ENCODE measurements around the gene ROBO1.

ROBO1 gene

DNA sequence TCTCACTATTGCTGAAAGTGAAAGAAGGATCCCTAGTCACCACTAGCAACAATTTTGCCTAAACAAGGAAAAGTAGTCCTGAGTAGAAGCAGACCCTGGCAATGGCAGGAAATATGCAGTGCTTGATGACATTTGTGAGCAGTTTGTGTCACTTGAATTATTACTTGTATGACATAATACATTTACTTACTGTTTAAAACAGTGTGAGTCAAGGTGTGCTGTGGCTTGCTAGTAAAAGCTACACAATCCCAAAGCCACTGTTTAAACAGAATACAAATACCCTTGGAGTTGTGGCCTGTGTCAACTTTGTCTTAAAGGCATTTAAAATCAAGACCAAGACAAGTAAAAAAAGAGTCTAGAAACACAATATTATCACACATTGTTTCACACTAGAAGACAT is 775.4 kb downstream of the ROBO1 start:
- TF ChIP-seq, protein P1, sequence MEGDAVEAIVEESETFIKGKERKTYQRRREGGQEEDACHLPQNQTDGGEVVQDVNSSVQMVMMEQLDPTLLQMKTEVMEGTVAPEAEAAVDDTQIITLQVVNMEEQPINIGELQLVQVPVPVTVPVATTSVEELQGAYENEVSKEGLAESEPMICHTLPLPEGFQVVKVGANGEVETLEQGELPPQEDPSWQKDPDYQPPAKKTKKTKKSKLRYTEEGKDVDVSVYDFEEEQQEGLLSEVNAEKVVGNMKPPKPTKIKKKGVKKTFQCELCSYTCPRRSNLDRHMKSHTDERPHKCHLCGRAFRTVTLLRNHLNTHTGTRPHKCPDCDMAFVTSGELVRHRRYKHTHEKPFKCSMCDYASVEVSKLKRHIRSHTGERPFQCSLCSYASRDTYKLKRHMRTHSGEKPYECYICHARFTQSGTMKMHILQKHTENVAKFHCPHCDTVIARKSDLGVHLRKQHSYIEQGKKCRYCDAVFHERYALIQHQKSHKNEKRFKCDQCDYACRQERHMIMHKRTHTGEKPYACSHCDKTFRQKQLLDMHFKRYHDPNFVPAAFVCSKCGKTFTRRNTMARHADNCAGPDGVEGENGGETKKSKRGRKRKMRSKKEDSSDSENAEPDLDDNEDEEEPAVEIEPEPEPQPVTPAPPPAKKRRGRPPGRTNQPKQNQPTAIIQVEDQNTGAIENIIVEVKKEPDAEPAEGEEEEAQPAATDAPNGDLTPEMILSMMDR (IDR thresholded peaks at IDR 0.05; ENCODE audit: control insufficient read depth, insufficient read depth, low read depth, low read length, missing control alignments) = no peak
- no peak overlapping the region for H3K4me3 ChIP-seq (ENCODE audit: control insufficient read depth, low read depth, low read length)
- no peak for DNase-seq (ENCODE audit: low read depth)

DNA sequence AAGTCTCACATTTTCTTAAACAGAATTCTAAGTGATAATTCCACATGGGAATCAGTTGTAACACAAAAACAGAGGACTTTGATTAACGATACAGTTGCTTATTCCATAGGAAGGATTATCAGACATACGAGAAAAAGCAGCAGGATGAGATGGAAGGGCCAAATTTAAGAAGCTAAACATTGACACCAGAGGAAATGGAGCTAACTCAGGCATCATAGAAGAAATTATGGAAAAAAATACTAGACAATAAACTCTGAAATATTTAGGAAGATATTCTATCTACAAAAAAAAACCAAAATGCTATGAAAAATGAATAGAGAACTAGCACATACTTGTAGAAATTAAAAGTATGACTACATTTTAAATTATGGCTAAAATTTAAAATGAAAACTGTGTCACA is 776.1 kb downstream of the ROBO1 start:
- TF ChIP-seq, protein P1 (IDR thresholded peaks at IDR 0.05; ENCODE audit: control insufficient read depth, insufficient read depth, low read depth, low read length, missing control alignments) = no peak
- H3K4me3 ChIP-seq (ENCODE audit: control insufficient read depth, low read depth, low read length) = no peak overlapping the region
- DNase-seq (ENCODE audit: low read depth) = no peak

DNA sequence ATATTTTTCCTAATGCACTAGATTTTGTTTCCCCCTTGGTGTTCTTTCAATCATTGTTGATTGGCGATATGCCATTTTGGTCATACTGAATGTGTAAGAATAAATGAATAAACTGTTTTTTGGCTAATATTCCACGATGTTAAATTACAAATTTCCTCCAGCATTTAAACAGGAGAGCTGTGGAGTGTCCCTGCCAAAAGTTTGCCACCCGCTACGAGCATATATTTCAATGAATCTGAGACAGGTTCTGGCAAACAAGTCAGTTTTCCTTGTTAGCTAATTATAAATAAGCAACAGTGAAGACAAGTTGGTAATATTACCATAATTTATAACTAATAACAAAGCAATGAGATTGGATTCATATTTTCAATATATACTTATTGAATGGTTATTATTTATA is 777.6 kb downstream of the ROBO1 start:
- TF ChIP-seq, protein P1 (IDR thresholded peaks at IDR 0.05; ENCODE audit: control insufficient read depth, insufficient read depth, low read depth, low read length, missing control alignments) = no peak
- DNase-seq (ENCODE audit: low read depth) = no peak

DNA sequence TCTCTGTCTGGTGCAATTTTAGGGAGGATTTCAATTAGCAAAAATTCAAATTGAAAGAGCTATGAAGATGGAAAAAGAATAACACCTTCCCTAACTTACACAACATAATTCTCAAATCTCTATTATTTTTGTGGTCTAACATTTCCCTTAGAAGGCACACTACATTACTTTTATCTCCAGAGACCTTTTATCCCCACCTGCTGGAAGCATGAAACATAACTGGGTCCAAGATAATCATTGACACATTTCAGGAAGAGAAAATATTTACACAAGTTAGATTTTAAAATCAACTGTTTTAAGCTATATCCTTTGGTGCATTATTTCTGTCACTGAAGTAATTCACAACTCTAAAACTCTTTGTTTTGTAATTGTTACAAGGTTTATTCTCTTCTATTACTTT is 779.5 kb downstream of the ROBO1 start:
- no peak for DNase-seq (ENCODE audit: low read depth)
- TF ChIP-seq, protein P1 (IDR thresholded peaks at IDR 0.05; ENCODE audit: control insufficient read depth, insufficient read depth, low read depth, low read length, missing control alignments) = peak; percentile 33
- H3K4me3 ChIP-seq (ENCODE audit: control insufficient read depth, low read depth, low read length) = no peak overlapping the region

More for the DNA sequence above, 777.6 kb downstream of the ROBO1 start:
- H3K4me3 ChIP-seq (ENCODE audit: control insufficient read depth, low read depth, low read length) = no peak overlapping the region

DNA sequence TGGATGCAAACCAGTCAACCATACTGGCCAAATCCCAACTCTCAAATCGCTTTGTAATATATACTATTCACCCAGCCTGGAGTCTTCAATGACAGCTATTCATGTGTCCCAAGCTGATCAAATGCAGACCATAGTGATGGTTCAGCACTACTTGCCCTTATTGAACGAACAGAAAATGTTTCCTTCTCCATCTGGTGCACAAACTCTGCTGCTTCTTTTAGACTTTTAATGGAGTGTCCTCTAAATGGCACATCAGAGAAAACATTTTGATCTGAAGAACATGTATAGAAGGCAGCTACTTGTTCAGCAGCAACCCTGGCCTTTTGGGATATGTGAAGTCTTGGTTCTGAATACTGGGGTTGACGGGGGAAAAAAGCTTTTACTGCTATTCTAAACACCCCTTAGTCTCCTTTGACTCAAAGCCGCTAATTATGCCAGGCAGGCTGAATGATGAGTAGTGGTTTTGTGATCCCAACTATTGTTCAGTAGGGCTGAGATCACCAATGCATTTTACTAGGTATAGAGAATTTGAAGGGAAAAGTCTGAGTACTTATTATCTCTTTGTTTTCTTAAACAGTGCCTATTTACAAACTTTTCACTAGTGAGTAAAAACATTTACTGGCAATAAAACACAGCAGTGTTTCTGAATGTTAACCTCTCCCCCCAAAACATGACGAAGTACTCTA is 781.2 kb downstream of the ROBO1 start:
- no peak for DNase-seq (ENCODE audit: low read depth)
- no peak overlapping the region for H3K4me3 ChIP-seq (ENCODE audit: control insufficient read depth, low read depth, low read length)
- TF ChIP-seq, protein P1 (IDR thresholded peaks at IDR 0.05; ENCODE audit: control insufficient read depth, insufficient read depth, low read depth, low read length, missing control alignments) = no peak

DNA sequence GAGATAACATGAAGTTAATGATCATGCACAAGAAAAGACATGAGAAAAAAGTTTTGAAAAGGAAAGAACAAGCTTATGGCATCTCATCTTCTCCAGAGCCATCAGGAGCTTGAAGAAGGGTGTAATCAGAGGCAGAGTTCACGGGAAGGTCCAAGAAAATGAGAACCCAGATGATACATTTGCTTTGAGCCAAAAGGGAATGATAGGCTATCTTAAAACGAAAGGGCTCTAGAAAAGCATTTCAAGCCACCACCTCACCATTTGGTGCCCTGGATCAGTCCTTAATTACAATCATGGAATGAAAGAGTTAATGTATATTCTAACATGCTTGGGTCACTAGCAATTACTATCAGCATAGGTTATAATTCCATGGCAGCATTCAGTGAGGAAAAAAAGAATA is 781.8 kb downstream of the ROBO1 start:
- DNase-seq (ENCODE audit: low read depth) = no peak
- no peak overlapping the region for H3K4me3 ChIP-seq (ENCODE audit: control insufficient read depth, low read depth, low read length)
- TF ChIP-seq, protein P1 (IDR thresholded peaks at IDR 0.05; ENCODE audit: control insufficient read depth, insufficient read depth, low read depth, low read length, missing control alignments) = no peak
